Measurements from ENCODE around the gene USP53.

DNA sequence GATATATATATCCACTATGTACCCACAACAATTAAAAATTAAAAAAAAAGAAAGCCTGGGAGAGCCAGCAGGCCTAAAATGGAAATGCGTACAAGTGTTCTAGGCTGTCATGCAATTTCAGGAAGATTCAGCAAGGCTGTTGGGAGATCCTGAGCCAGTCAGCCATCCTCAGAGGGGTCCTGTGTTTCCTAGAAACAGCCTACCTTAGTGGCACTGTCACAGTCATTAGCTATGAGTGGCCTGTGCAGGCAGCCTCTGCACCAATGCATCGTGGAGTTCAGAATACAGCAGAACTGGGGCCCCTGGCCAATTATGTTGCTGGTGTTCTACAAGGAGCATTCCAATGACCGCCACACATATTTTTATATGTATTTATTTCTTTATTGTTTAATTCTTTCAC lies 21.0 kb upstream of the USP53 start:
- TF ChIP-seq, protein P1, sequence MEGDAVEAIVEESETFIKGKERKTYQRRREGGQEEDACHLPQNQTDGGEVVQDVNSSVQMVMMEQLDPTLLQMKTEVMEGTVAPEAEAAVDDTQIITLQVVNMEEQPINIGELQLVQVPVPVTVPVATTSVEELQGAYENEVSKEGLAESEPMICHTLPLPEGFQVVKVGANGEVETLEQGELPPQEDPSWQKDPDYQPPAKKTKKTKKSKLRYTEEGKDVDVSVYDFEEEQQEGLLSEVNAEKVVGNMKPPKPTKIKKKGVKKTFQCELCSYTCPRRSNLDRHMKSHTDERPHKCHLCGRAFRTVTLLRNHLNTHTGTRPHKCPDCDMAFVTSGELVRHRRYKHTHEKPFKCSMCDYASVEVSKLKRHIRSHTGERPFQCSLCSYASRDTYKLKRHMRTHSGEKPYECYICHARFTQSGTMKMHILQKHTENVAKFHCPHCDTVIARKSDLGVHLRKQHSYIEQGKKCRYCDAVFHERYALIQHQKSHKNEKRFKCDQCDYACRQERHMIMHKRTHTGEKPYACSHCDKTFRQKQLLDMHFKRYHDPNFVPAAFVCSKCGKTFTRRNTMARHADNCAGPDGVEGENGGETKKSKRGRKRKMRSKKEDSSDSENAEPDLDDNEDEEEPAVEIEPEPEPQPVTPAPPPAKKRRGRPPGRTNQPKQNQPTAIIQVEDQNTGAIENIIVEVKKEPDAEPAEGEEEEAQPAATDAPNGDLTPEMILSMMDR (IDR thresholded peaks at IDR 0.05) = no peak
- no peak for TF ChIP-seq EP300 (IDR thresholded peaks at IDR 0.05)
- TF ChIP-seq POLR2A (IDR thresholded peaks at IDR 0.05; ENCODE audit: low read depth) = no peak
- TF ChIP-seq POLR2AphosphoS5 (IDR thresholded peaks at IDR 0.05) = no peak
